B cell (primary cell): Measurements from ENCODE around the gene EGLN1.

Source experiments
- CTCF ChIP-seq: fragments of 200-600 bp; IDR thresholded peaks from one replicate; pipeline ENCODE4 v1.8.0; 2022; ENCODE audit warnings: antibody characterized with exemption, mild to moderate bottlenecking
- EZH2 ChIP-seq: IDR thresholded peaks from 2 replicates; pipeline ENCODE4 v1.6.1; 2012; ENCODE audit warnings: borderline replicate concordance, low read depth, mild to moderate bottlenecking, moderate library complexity, low read length; ENCODE audit not compliant: insufficient read depth, poor library complexity, severe bottlenecking

GRCh38 chr1:231397886-231398671 is 24.0 kb downstream of the EGLN1 start:
- TF ChIP-seq CTCF, result no peak
- TF ChIP-seq EZH2, result no peak
